Measurements from ENCODE around the gene CNTN4. TPM values are rescaled to one million over a fixed set of nuclear protein-coding genes. Genes with fewer than 3 reads are reported as not detected.

Gene CNTN4
- total RNA-seq, 1 donor from 2014 or later, result 0.17 TPM

GRCh38 chr3:2153053-2153452 is 54.4 kb downstream of the CNTN4 start:
- no peak for DNase-seq

- no peak for DNase-seq
Measured at GRCh38 chr3:2153547-2153946, 54.9 kb downstream of the CNTN4 start.

GRCh38 chr3:2154621-2155020 is 56.0 kb downstream of the CNTN4 start:
- no peak for DNase-seq

GRCh38 chr3:2156244-2156847 is 57.7 kb downstream of the CNTN4 start:
- DNase-seq, result no peak

GRCh38 chr3:2158828-2159227 is 60.2 kb downstream of the CNTN4 start:
- no peak for DNase-seq

GRCh38 chr3:2166552-2166951 is 67.9 kb downstream of the CNTN4 start:
- DNase-seq, result no peak

- no peak for DNase-seq
Measured at GRCh38 chr3:2172561-2173171, 74.0 kb downstream of the CNTN4 start.

- no peak for DNase-seq
Measured at GRCh38 chr3:2180634-2181033, 82.0 kb downstream of the CNTN4 start.

GRCh38 chr3:2198776-2199279 is 100.2 kb downstream of the CNTN4 start:
- no peak for DNase-seq

- DNase-seq, result no peak
Measured at GRCh38 chr3:2204054-2204453, 105.4 kb downstream of the CNTN4 start.

GRCh38 chr3:2205692-2206091 is 107.0 kb downstream of the CNTN4 start:
- no peak for DNase-seq

GRCh38 chr3:2206536-2206935 is 107.9 kb downstream of the CNTN4 start:
- no peak for DNase-seq

GRCh38 chr3:2211568-2211967 is 112.9 kb downstream of the CNTN4 start:
- DNase-seq, result no peak

GRCh38 chr3:2212206-2212605 is 113.5 kb downstream of the CNTN4 start:
- DNase-seq, result no peak

GRCh38 chr3:2218375-2218774 is 119.7 kb downstream of the CNTN4 start:
- DNase-seq, result no peak

- no peak for DNase-seq
Measured at GRCh38 chr3:2218816-2219215, 120.2 kb downstream of the CNTN4 start.

GRCh38 chr3:2236203-2236602 is 137.5 kb downstream of the CNTN4 start:
- DNase-seq, result no peak

GRCh38 chr3:2244137-2244536 is 145.5 kb downstream of the CNTN4 start:
- no peak for DNase-seq

- no peak for DNase-seq
Measured at GRCh38 chr3:2246873-2247648, 148.4 kb downstream of the CNTN4 start.

GRCh38 chr3:2247831-2248230 is 149.2 kb downstream of the CNTN4 start:
- no peak for DNase-seq

GRCh38 chr3:2250783-2251182 is 152.1 kb downstream of the CNTN4 start:
- DNase-seq, result no peak

- no peak for DNase-seq
Measured at GRCh38 chr3:2261747-2262146, 163.1 kb downstream of the CNTN4 start.

GRCh38 chr3:2262204-2262603 is 163.5 kb downstream of the CNTN4 start:
- no peak for DNase-seq

- DNase-seq, result no peak
Measured at GRCh38 chr3:2266606-2267005, 167.9 kb downstream of the CNTN4 start.

Measured in dermis blood vessel endothelial cell (primary cell).